ENCODE measurements around the gene CENPM. TPM values are rescaled to one million over a fixed set of nuclear protein-coding genes. Genes with fewer than 3 reads are reported as not detected.

Gene CENPM
- total and polyA plus RNA-seq, 10 of the 15 experiments (the other 5 are each of a cell fraction or from before 2014, with no cell fraction given), result 36.7 to 212 (median 74.7) TPM

DNA sequence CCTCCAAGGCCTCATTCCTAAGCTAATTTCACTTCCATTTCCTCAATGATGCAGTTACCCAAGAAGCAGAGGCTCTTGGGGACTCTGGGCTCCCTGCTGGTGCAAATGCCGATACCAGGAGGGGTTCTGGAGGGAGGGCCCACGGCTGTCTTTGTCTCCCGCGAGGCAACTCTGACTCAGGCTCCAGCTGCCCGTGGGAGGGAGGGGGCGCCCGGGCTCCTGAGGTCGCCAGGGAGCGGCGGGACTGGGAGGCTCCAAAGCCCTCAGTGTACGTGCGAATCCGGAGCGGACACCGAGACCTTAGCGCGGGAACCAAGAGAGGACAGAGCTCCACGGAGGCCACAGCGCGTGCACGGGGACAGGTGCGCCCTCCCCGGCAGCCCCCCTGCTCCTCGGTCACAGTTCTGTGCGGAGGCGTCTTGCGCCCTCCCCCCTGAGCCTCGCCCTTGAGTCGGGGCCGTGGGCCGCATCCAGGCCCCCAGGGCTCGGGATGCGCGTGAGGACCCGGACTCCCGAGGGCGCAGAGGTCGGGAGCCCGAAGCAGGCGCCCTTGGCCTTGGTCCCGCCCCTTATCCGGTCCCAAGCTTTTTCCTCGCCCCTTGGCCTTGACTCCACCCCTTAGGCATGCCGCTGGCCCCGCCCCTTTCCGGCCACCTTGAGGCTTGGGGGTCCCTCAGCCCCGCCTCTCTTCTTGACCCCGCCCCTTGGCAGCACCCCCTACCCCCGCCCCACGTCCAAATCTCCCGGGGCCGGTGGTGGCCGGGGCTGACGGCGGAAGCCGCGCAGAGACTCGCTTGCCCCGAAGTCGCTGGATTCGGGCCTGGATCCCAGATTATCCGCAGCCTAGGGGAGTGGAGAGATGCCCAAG is 27.4 kb downstream of the CENPM start (continued):
- TF ChIP-seq SPI1 (IDR thresholded peaks at IDR 0.05; ENCODE audit: borderline replicate concordance, insufficient read depth, low read depth, low read length) (peak; percentile 70; the same call in 1 of the 2 replicates), POLR2AphosphoS2 (IDR thresholded peaks at IDR 0.05; ENCODE audit: low read depth, low read length) (peak; percentile 98), TCF12 (IDR thresholded peaks at IDR 0.05; ENCODE audit: low read depth, low read length) (0 out of 2 replicates have a peak, but pooled peaks have one; percentile 46), MAX (IDR thresholded peaks at IDR 0.05; ENCODE audit: low read depth, low read length) (0 out of 2 replicates have a peak, but pooled peaks have one; percentile 14), SMARCA5 (IDR thresholded peaks at IDR 0.05) (no peak), CHD2 (IDR thresholded peaks at IDR 0.05; ENCODE audit: borderline replicate concordance, low read depth, low read length) (0 out of 2 replicates have a peak, but pooled peaks have one; percentile 19), NR2C2 (IDR thresholded peaks at IDR 0.05; ENCODE audit: borderline replicate concordance, control insufficient read depth, insufficient read length, low read depth) (no peak), CHD1 (IDR thresholded peaks at IDR 0.05; ENCODE audit: low read depth, low read length) (no peak), EED (IDR thresholded peaks at IDR 0.05; ENCODE audit: low read depth) (peak; percentile 78), PML (IDR thresholded peaks at IDR 0.05; ENCODE audit: low read length) (no peak), ZNF274 (IDR thresholded peaks at IDR 0.05; ENCODE audit: insufficient read depth, insufficient read length) (no peak), BACH1 (IDR thresholded peaks at IDR 0.05; ENCODE audit: borderline replicate concordance) (peak; percentile 94), NFYB (IDR thresholded peaks at IDR 0.05; ENCODE audit: insufficient read depth, low read depth, low read length) (no peak), NRF1 (conservative IDR thresholded peaks at IDR 0.05; ENCODE audit: low read depth, low read length) (no peak), PAX5 (IDR thresholded peaks at IDR 0.05; ENCODE audit: borderline replicate concordance, low read depth, low read length) (peak; percentile 29; the same call in 1 of the 2 replicates), BCL3 (IDR thresholded peaks at IDR 0.05; ENCODE audit: borderline replicate concordance, insufficient read depth, low read depth, low read length, poor library complexity, severe bottlenecking) (peak; percentile 77), RUNX3 (IDR thresholded peaks at IDR 0.05; ENCODE audit: low read length) (no peak)
- TF ChIP-seq, protein P1, sequence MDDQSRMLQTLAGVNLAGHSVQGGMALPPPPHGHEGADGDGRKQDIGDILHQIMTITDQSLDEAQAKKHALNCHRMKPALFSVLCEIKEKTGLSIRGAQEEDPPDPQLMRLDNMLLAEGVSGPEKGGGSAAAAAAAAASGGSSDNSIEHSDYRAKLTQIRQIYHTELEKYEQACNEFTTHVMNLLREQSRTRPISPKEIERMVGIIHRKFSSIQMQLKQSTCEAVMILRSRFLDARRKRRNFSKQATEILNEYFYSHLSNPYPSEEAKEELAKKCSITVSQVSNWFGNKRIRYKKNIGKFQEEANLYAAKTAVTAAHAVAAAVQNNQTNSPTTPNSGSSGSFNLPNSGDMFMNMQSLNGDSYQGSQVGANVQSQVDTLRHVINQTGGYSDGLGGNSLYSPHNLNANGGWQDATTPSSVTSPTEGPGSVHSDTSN (IDR thresholded peaks at IDR 0.05; ENCODE audit: insufficient replicate concordance, low read depth, low read length), result peak; percentile 26
- TF ChIP-seq, protein P2, sequence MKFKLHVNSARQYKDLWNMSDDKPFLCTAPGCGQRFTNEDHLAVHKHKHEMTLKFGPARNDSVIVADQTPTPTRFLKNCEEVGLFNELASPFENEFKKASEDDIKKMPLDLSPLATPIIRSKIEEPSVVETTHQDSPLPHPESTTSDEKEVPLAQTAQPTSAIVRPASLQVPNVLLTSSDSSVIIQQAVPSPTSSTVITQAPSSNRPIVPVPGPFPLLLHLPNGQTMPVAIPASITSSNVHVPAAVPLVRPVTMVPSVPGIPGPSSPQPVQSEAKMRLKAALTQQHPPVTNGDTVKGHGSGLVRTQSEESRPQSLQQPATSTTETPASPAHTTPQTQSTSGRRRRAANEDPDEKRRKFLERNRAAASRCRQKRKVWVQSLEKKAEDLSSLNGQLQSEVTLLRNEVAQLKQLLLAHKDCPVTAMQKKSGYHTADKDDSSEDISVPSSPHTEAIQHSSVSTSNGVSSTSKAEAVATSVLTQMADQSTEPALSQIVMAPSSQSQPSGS (IDR thresholded peaks at IDR 0.05; ENCODE audit: low read length), result no peak
- TF ChIP-seq, protein P3, sequence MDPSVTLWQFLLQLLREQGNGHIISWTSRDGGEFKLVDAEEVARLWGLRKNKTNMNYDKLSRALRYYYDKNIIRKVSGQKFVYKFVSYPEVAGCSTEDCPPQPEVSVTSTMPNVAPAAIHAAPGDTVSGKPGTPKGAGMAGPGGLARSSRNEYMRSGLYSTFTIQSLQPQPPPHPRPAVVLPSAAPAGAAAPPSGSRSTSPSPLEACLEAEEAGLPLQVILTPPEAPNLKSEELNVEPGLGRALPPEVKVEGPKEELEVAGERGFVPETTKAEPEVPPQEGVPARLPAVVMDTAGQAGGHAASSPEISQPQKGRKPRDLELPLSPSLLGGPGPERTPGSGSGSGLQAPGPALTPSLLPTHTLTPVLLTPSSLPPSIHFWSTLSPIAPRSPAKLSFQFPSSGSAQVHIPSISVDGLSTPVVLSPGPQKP (IDR thresholded peaks at IDR 0.05; ENCODE audit: low read depth, low read length), result peak; percentile 60; the same call in 1 of the 2 replicates

Measured in GM12878 (cell line).